KOPT-K1 (cell line): Measurements from ENCODE around the gene PCDHGC5.

Source experiments
- H3K27ac ChIP-seq: fragments of 200-600 bp; sonication (generic); 2 replicates; pipeline ENCODE4 v1.5.1; 2016; ENCODE audit warnings: antibody characterized with exemption, mild to moderate bottlenecking, low read depth, low read length; ENCODE audit not compliant: poor library complexity, severe bottlenecking
- H3K36me3 ChIP-seq: fragments of 200-600 bp; sonication (generic); 2 replicates; pipeline ENCODE4 v1.5.1; 2017; ENCODE audit warnings: antibody characterized with exemption, mild to moderate bottlenecking, low read length, moderate library complexity; ENCODE audit not compliant: insufficient read depth
- H3K9me3 ChIP-seq: fragments of 200-600 bp; sonication (generic); 2 replicates; pipeline ENCODE4 v1.5.1; 2017; ENCODE audit warnings: antibody characterized with exemption, low read length, mild to moderate bottlenecking; ENCODE audit not compliant: insufficient read depth, poor library complexity, severe bottlenecking

PCDHGC5 gene

GRCh38 chr5:141501761-141502160 is 12.9 kb downstream of the PCDHGC5 start:
- Histone ChIP-seq H3K36me3 (no peaks in the 10 kb centered on the region), H3K27ac (no peak overlapping the region)

GRCh38 chr5:141503681-141504080 is 14.8 kb downstream of the PCDHGC5 start:
- Histone ChIP-seq H3K36me3 (no peaks in the 10 kb centered on the region), H3K27ac (no peak overlapping the region), H3K9me3 (no peaks in the 10 kb centered on the region)

More at GRCh38 chr5:141501761-141502160, 12.9 kb downstream of the PCDHGC5 start:
- H3K9me3 ChIP-seq, result no peaks in the 10 kb centered on the region

- Histone ChIP-seq H3K27ac (no peak overlapping the region), H3K9me3 (no peaks in the 10 kb centered on the region), H3K36me3 (no peaks in the 10 kb centered on the region)
These were observed 15.3 kb downstream of the PCDHGC5 start for GRCh38 chr5:141504216-141504615.

GRCh38 chr5:141506381-141507155 is 17.7 kb downstream of the PCDHGC5 start:
- H3K27ac ChIP-seq, result no peak overlapping the region
- no peaks in the 10 kb centered on the region for H3K9me3 ChIP-seq
- H3K36me3 ChIP-seq, result no peaks in the 10 kb centered on the region

- Histone ChIP-seq H3K9me3 (no peaks in the 10 kb centered on the region), H3K36me3 (no peaks in the 10 kb centered on the region), H3K27ac (no peak overlapping the region)
These were observed 18.7 kb downstream of the PCDHGC5 start for GRCh38 chr5:141507387-141508091.

GRCh38 chr5:141508440-141508797 is 19.5 kb downstream of the PCDHGC5 start:
- H3K9me3 ChIP-seq, result no peaks in the 10 kb centered on the region
- H3K27ac ChIP-seq, result no peak overlapping the region
- H3K36me3 ChIP-seq, result peaks cover 7% of the 10 kb centered on the region; the same call in 1 of the 2 replicates

GRCh38 chr5:141508798-141509611 is 20.1 kb downstream of the PCDHGC5 start:
- Histone ChIP-seq H3K36me3 (peaks cover 12% of the 10 kb centered on the region; the same call in 1 of the 2 replicates), H3K27ac (no peak overlapping the region), H3K9me3 (no peaks in the 10 kb centered on the region)

GRCh38 chr5:141510160-141510559 is 21.3 kb downstream of the PCDHGC5 start:
- Histone ChIP-seq H3K36me3 (peaks cover 24% of the 10 kb centered on the region), H3K27ac (no peak overlapping the region)

GRCh38 chr5:141510850-141511601 is 22.1 kb downstream of the PCDHGC5 start:
- Histone ChIP-seq H3K36me3 (peaks cover 33% of the 10 kb centered on the region), H3K9me3 (no peaks in the 10 kb centered on the region), H3K27ac (no peak overlapping the region)

More at GRCh38 chr5:141510160-141510559, 21.3 kb downstream of the PCDHGC5 start:
- H3K9me3 ChIP-seq, result no peaks in the 10 kb centered on the region

- no peaks in the 10 kb centered on the region for H3K9me3 ChIP-seq
- peaks cover 41% of the 10 kb centered on the region for H3K36me3 ChIP-seq
- no peak overlapping the region for H3K27ac ChIP-seq
These were observed 23.0 kb downstream of the PCDHGC5 start for GRCh38 chr5:141511771-141512325.

- peaks cover 47% of the 10 kb centered on the region for H3K36me3 ChIP-seq
- H3K27ac ChIP-seq, result no peak overlapping the region
- H3K9me3 ChIP-seq, result no peaks in the 10 kb centered on the region
These were observed 23.6 kb downstream of the PCDHGC5 start for GRCh38 chr5:141512390-141512910.

- peaks cover 53% of the 10 kb centered on the region for H3K36me3 ChIP-seq
- H3K27ac ChIP-seq, result no peak overlapping the region
- H3K9me3 ChIP-seq, result no peaks in the 10 kb centered on the region
These were observed 24.2 kb downstream of the PCDHGC5 start for GRCh38 chr5:141512911-141513626.

GRCh38 chr5:141513627-141514329 is 24.9 kb downstream of the PCDHGC5 start:
- H3K27ac ChIP-seq, result no peak overlapping the region
- H3K36me3 ChIP-seq, result peaks cover 60% of the 10 kb centered on the region
- H3K9me3 ChIP-seq, result no peaks in the 10 kb centered on the region
